Keratinocyte (primary cell): ENCODE measurements around the gene HNF4A. TPM values are rescaled to one million over a fixed set of nuclear protein-coding genes. Genes with fewer than 3 reads are reported as not detected.
"Not testable (repeated sequence)": the region's sequence is repeated elsewhere in the genome, so short reads cannot be mapped to it uniquely, and the experiment has no call there.

ENCODE experiments used
- DNase-seq: peaks from one replicate; pipeline ENCODE4 v3.0.0-alpha.2; 2011; ENCODE audit warnings: low read depth, missing footprints, low spot score
- FAIRE-seq: peaks from 2 replicates; lab custom pipeline; 2011; peaks lifted over from hg19 to GRCh38; lab: Jason Lieb, UNC
- H2AFZ ChIP-seq: 2 replicates; pipeline ENCODE4 v1.6.0; 2012; ENCODE audit warnings: low read length, control low read depth, inconsistent platforms; ENCODE audit not compliant: control insufficient read depth
- H3K27ac ChIP-seq: 2 replicates; pipeline ENCODE4 v1.5.1; 2011; ENCODE audit warnings: low read length; ENCODE audit not compliant: control insufficient read depth, insufficient read depth
- H3K27me3 ChIP-seq: 3 replicates; pipeline ENCODE4 v1.6.0; 2011; ENCODE audit warnings: low read length; ENCODE audit not compliant: control insufficient read depth, insufficient read depth; ENCODE audit errors: extremely low read depth
- H3K36me3 ChIP-seq, 2 experiments: 2 replicates in 1 of 2; 3 replicates in 1 of 2; pipeline ENCODE4 v1.5.1; 2011; ENCODE audit warnings: low read length in 2 of 2, mild to moderate bottlenecking in 1 of 2; ENCODE audit not compliant: control insufficient read depth in 2 of 2, insufficient read depth in 2 of 2; ENCODE audit errors: extremely low read depth in 1 of 2
- H3K4me1 ChIP-seq: 3 replicates; pipeline ENCODE4 v1.5.1; 2011; ENCODE audit warnings: low read length; ENCODE audit not compliant: control insufficient read depth, insufficient read depth; ENCODE audit errors: extremely low read depth
- H3K4me2 ChIP-seq: 3 replicates; pipeline ENCODE4 v1.6.0; 2011; ENCODE audit warnings: low read depth, low read length; ENCODE audit not compliant: control insufficient read depth, insufficient read depth; ENCODE audit errors: extremely low read depth
- H3K4me3 ChIP-seq, 3 experiments: fragments of 200-600 bp in 1 of 3; sonication (generic) in 1 of 3; 2 replicates in 2 of 3; 3 replicates in 1 of 3; pipeline ENCODE4 v1.5.1; 2011 to 2016; ENCODE audit warnings: low read length in 3 of 3, mild to moderate bottlenecking in 3 of 3, control low read depth in 2 of 3, inconsistent platforms in 1 of 3, low read depth in 1 of 3, mixed read lengths in 1 of 3, mixed run types in 1 of 3, moderate library complexity in 1 of 3; ENCODE audit not compliant: control insufficient read depth in 2 of 3, insufficient read depth in 2 of 3; ENCODE audit errors: extremely low read depth in 1 of 3
- H3K79me2 ChIP-seq: 2 replicates; pipeline ENCODE4 v1.6.0; 2012; ENCODE audit warnings: low read length; ENCODE audit not compliant: control insufficient read depth, insufficient read depth
- H3K9ac ChIP-seq: 3 replicates; pipeline ENCODE4 v1.6.0; 2011; ENCODE audit warnings: low read length; ENCODE audit not compliant: control insufficient read depth, insufficient read depth; ENCODE audit errors: extremely low read depth
- H3K9me1 ChIP-seq: 3 replicates; pipeline ENCODE4 v1.6.0; 2011; ENCODE audit warnings: low read length; ENCODE audit not compliant: control insufficient read depth, insufficient read depth; ENCODE audit errors: extremely low read depth
- H3K9me3 ChIP-seq: 2 replicates; pipeline ENCODE4 v1.5.1; 2012; ENCODE audit warnings: low read depth, low read length; ENCODE audit not compliant: control insufficient read depth
- H4K20me1 ChIP-seq: 3 replicates; pipeline ENCODE4 v1.6.0; 2011; ENCODE audit warnings: low read length; ENCODE audit not compliant: control insufficient read depth, insufficient read depth; ENCODE audit errors: extremely low read depth
- CTCF ChIP-seq, 3 experiments: IDR thresholded peaks in 1 of 3; conservative IDR thresholded peaks in 1 of 3; optimal IDR thresholded peaks in 1 of 3; 2 replicates in 2 of 3; 3 replicates in 1 of 3; pipeline versions ENCODE3 to v1.5.1; 2011; ENCODE audit warnings: low read length in 3 of 3, mild to moderate bottlenecking in 3 of 3, moderate library complexity in 2 of 3, control low read depth in 1 of 3, inconsistent platforms in 1 of 3; ENCODE audit not compliant: insufficient read depth in 2 of 3; ENCODE audit errors: extremely low read depth in 1 of 3
- EZH2 ChIP-seq: IDR thresholded peaks from one replicate; pipeline ENCODE4 v1.6.1; 2012; ENCODE audit warnings: inconsistent platforms, mild to moderate bottlenecking, low read length, moderate library complexity
- dilution Hi-C: fragments of 300-500 bp; cut with MboI; formaldehyde crosslinking; loops from one replicate; pipeline ENCODE4 v1.7.0; 2020; ENCODE audit warnings: low sequenced_read_pairs; ENCODE audit not compliant: extremely low pct_ligation_motif_present
- polyA plus RNA-seq, 5 experiments: library from polyadenylated mRNA; depleted of rRNA in 3 of 5; stranded (reverse) in 3 of 5; stranded (forward) in 1 of 5; unstranded in 1 of 5; fragments of >200 nt; gene quantifications; 1 replicate in 1 of 5; 2 replicates in 3 of 5; 3 replicates in 1 of 5; pipeline versions ENCODE4 v1.2.1 to v1.2.3, GENCODE V29; 2011 to 2012; ENCODE audit warnings: missing spikeins in 2 of 5, low read depth in 1 of 5, low replicate concordance in 1 of 5

Gene HNF4A
- polyA plus RNA-seq, 1 donor (not counting 4 experiments of a cell fraction or from before 2014, with no cell fraction given): not detected

DNA sequence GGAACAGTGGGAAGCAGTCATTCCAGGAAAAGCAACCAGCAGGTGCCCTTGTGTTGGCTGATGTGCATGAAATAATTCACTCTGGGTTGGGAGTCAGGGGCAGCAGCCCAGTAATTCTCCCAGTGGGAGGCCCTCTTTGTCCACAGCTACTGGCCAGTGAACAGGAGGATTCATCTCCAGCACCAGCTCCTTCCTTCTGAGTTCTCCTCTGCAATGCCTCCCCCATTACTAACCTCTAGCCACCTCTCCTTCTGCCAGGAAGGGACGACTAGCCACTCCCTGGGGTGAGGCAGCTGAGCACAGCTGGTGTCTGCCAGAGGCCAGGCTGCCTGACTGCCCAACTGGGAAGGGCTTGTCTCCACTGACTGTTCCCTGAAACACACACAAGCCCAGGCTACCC is 31.2 kb upstream of the HNF4A start:
- no peaks in the 10 kb centered on the region for H3K27me3 ChIP-seq
- H3K4me2 ChIP-seq: no peak overlapping the region
- no peaks in the 10 kb centered on the region for H3K9me3 ChIP-seq
- TF ChIP-seq CTCF (optimal IDR thresholded peaks at IDR 0.05 in 1 of 3, IDR thresholded peaks at IDR 0.05 in 1 of 3, conservative IDR thresholded peaks at IDR 0.05 in 1 of 3; ENCODE audit: extremely low read depth in 1 of 3, insufficient read depth in 2 of 3, low read length in 3 of 3) (no peak), EZH2 (no peak)
- DNase-seq: no peak
- no peak overlapping the region for H3K4me3 ChIP-seq
- H3K4me1 ChIP-seq: no peaks in the 10 kb centered on the region
- H3K36me3 ChIP-seq: no peaks in the 10 kb centered on the region
- no peaks in the 10 kb centered on the region for H3K9me1 ChIP-seq
- no peaks in the 10 kb centered on the region for H3K79me2 ChIP-seq
- dilution Hi-C loops: loop anchor here (10.0 kb wide), 1 partner anchor 60 kb away; no protein-coding TSS in a partner anchor
- no peaks in the 10 kb centered on the region for H4K20me1 ChIP-seq
- H3K9ac ChIP-seq: no peak overlapping the region
- H3K27ac ChIP-seq: no peak overlapping the region
- no peak overlapping the region for H2AFZ ChIP-seq
- no peak for FAIRE-seq

DNA sequence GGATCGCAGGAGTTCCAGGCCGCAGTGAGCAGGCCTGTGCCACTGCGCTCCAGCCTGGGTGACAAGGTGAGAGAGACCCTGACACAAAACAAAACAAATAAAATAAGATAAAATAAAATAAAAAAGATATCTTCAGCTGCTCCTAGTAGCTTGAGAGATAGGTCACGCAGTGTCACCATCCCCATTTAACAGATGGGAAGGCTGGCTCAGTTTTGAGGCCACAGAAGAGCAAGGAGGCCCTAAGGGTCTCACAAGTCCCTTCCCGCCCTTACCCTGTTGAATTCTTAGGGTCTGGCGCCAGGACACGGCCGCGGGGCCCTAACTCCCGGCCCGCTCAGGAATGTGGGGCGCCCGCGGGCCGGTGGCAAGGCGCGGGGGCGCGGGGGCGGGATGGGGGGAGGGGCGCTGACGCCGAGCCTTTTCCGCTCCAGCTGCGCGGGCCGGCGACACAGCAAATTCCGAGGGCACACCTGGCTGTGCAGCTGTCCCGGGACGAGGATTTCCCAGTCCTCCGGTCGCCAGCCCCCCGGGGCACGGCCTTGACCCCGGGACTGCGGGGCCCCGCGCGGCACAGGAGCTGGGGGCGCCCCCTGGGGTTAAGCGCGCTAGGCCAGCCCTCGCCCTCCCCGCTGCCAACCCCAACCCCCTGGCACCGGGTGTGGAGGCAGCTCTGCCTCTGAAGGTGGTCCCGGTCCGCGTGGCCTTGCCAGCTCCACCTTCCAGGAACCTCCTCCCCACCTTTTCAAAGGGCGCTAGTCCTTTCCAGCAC is 28.9 kb upstream of the HNF4A start:
- no peaks in the 10 kb centered on the region for H3K27me3 ChIP-seq
- no peaks in the 10 kb centered on the region for H3K79me2 ChIP-seq
- no peaks in the 10 kb centered on the region for H3K9me3 ChIP-seq
- H3K36me3 ChIP-seq: no peaks in the 10 kb centered on the region
- TF ChIP-seq EZH2 (no peak), CTCF (optimal IDR thresholded peaks at IDR 0.05 in 1 of 3, IDR thresholded peaks at IDR 0.05 in 1 of 3, conservative IDR thresholded peaks at IDR 0.05 in 1 of 3; ENCODE audit: extremely low read depth in 1 of 3, insufficient read depth in 2 of 3, low read length in 3 of 3) (peak in 1 of 3 experiments; percentile 7)
- peak overlapping the region; percentile 65 for H2AFZ ChIP-seq
- FAIRE-seq (no peak), DNase-seq (no peak)
- dilution Hi-C loops: loop anchor here (10.0 kb wide), 1 partner anchor 58 kb away; no protein-coding TSS in a partner anchor
- H4K20me1 ChIP-seq: no peaks in the 10 kb centered on the region
- H3K27ac ChIP-seq: no peak overlapping the region
- no peaks in the 10 kb centered on the region for H3K4me1 ChIP-seq
- H3K9ac ChIP-seq: no peak overlapping the region
- H3K9me1 ChIP-seq: no peaks in the 10 kb centered on the region
- H3K4me3 ChIP-seq: peak overlapping the region in 1 of 3 experiments; percentile 12
- peak overlapping the region; percentile 37 for H3K4me2 ChIP-seq

DNA sequence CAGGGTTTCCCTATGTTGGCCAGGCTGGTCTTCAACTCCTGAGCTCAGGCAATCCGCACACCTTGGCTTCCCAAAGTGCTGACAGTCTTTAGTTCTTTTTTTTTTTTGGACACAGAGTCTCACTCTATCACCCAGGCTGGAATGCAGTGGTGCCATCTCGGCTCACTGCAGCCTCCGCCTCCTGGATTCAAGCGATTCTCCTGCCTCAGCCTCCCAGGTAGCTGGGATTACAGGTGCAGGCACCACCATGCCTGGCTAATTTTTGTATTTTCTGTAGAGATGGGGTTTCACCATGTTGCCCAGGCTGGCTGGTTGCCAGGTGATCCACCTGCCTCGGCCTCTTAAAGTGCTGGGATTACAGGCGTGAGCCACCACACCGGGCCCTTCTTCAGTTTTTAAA is 27.8 kb upstream of the HNF4A start:
- not testable (repeated sequence) for H3K4me1 ChIP-seq, H3K9me1 ChIP-seq, H2AFZ ChIP-seq, DNase-seq, H3K36me3 ChIP-seq, H3K4me3 ChIP-seq, FAIRE-seq, H3K4me2 ChIP-seq, H3K79me2 ChIP-seq, H3K27me3 ChIP-seq, H3K27ac ChIP-seq, H4K20me1 ChIP-seq, H3K9ac ChIP-seq, H3K9me3 ChIP-seq
- dilution Hi-C loops: loop anchor here (10.0 kb wide), 1 partner anchor 57 kb away; no protein-coding TSS in a partner anchor
